GM20000 (cell line): ENCODE measurements around the gene MTMR11.

Experiments
- DNase-seq: peaks from one replicate; pipeline ENCODE4 v3.0.0; 2012; ENCODE audit warnings: low spot score
- CTCF ChIP-seq: IDR thresholded peaks from 2 replicates; pipeline ENCODE4 v1.5.1; 2012; ENCODE audit warnings: mild to moderate bottlenecking, control low read depth; ENCODE audit errors: extremely low read depth, missing control alignments

MTMR11 gene

DNA sequence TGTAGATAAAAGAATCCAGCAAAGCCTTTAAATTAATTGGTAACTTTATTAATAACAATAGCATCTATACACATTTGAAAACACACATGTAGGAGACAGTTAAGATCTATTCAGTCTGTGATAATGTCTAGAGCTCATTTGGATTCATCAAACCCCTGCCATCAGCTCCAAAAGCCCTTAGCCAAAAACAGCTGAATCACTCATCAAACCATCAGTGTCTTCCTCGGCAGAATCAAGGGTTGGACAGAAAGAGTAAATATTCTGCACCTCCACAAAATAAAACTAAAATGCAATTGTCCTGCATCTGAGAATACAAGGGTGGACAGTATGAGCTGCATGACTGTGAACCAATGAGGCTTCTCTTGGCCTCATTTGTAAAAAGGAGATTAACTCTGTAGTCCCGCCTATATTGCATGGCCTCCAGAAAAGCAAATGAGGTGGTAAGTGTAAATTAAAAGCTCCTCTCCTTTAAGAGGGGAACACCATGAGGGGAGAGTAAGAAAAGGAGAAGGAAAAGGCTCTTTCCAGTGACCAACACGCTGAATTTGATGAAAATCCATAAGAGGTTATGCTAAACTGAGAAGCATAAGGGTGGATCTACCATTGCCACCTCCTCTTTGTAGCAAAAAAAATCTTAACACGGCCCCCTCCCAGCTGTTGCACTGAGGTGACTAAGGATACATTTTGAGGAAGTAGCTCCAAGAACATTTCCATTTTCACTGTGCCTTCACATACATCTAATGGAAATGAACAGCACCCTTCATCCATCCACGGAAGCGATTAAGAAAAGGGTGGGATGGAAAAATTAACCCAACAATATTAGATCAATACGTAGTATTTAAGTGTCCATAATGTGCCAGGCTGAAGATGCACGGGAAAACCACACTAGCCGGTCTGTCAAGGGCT is 52.0 kb downstream of the MTMR11 start:
- no peak for TF ChIP-seq CTCF
- no peak for DNase-seq

DNA sequence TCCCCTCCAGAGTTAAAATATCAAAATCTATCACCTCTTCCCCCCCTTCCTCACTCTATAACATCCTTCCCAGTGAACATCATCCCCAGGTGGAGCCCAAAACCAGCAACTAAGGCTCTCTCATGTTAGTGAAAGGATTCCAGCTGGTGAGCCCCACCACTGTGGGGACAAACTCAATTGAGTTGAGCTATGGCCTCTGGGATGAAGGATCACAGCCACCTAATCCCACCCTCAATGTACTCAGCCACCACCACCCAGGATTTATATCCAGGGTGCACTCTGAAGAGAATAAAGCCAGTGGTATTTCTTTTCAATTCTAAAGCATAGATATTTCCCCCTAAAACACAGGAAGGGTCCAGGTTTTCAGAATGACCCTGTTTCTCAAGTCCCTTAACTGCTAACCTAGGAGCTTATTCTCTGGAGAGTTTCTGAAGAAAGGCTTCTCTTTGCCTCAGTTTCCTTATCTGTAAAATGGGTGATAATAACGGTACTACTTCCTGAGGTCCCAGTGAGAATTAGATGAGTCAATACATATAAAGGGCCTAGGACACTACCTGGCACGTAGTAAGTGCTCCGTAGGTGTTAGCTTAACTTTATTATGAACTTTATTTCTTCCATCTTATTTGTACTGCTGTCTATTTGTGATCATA is 53.0 kb downstream of the MTMR11 start:
- no peak for DNase-seq
- no peak for TF ChIP-seq CTCF

DNA sequence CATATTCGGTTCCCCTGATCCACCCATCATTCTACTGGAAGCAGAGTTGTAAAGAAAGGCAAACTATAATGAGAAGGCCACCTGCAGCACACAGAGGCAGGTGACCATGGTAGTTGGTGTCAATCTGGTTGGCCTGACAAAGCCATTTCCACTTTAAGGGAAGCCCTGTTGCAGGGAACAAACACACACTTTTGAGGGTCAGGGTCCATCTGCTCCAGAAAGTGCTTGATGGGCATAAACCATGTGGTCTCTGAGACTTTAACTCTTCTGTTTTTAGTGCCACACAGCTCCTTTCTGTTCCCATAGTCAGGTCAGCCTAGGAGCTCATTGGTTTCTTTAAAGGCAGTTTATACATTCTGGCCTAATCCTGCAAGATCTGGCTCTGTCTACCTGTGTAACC is 54.8 kb downstream of the MTMR11 start:
- no peak for TF ChIP-seq CTCF
- no peak for DNase-seq

GRCh38 chr1:149879556-149879955 is 57.1 kb downstream of the MTMR11 start:
- no peak for TF ChIP-seq CTCF
- DNase-seq: no peak
